Ishikawa (cell line): ENCODE data around the gene CBX1.

Source experiments
- CEBPB ChIP-seq: IDR thresholded peaks from 2 replicates; pipeline ENCODE4 v1.6.1; 2012
- CREB1 ChIP-seq: IDR thresholded peaks from 2 replicates; pipeline ENCODE4 v1.6.1; 2012; ENCODE audit warnings: low read depth
- EGR1 ChIP-seq: IDR thresholded peaks from 2 replicates; pipeline ENCODE4 v1.6.1; 2012
- EP300 ChIP-seq: IDR thresholded peaks from 2 replicates; pipeline ENCODE4 v1.6.1; 2012; ENCODE audit warnings: borderline replicate concordance
- FOXM1 ChIP-seq: IDR thresholded peaks from 2 replicates; pipeline ENCODE4 v1.6.1; 2012; ENCODE audit warnings: low read depth, borderline replicate concordance
- NFIC ChIP-seq: IDR thresholded peaks from 2 replicates; pipeline ENCODE4 v1.6.1; 2012
- RAD21 ChIP-seq: IDR thresholded peaks from 2 replicates; pipeline ENCODE4 v1.6.1; 2012; ENCODE audit warnings: low read depth
- TEAD4 ChIP-seq: IDR thresholded peaks from 2 replicates; pipeline ENCODE4 v1.6.1; 2012
- YY1 ChIP-seq: IDR thresholded peaks from 2 replicates; pipeline ENCODE4 v1.6.1; 2012; ENCODE audit warnings: low read depth
- ZBTB7A ChIP-seq: IDR thresholded peaks from 2 replicates; pipeline ENCODE4 v1.6.1; 2012; ENCODE audit warnings: low read depth
- TF ChIP-seq, protein P1 (sequence below): IDR thresholded peaks from 2 replicates; pipeline ENCODE4 v1.6.1; 2012; ENCODE audit warnings: low read depth, mild to moderate bottlenecking

DNA sequence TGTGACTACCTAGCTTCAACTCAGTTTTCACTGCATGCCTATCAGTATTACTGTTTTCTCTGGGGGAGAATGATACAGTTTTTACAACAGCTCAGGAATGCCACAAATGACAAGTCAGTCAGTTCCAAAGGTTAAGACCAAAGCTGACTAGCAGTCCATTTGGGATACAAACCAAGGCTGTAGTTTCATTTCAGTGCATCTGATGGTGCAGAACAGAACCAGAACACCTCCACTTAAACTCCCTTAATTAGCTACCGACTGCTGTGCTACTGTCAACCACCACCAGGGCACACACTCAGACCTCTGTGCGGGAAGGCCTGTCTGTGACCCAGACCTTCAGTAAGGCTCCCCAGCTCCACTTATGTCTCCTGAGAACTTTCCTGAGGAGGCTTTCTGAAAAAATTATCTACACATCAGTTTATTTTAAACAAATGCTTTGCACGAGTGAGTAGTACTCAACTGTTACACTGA lies 32.8 kb downstream of the CBX1 start:
- TF ChIP-seq FOXM1 (no peak), RAD21 (0 out of 2 replicates have a peak, but pooled peaks have one; percentile 5), NFIC (no peak), EP300 (no peak), CEBPB (no peak), ZBTB7A (no peak), TEAD4 (no peak), YY1 (no peak), EGR1 (no peak), CREB1 (no peak)
- TF ChIP-seq, protein P1, sequence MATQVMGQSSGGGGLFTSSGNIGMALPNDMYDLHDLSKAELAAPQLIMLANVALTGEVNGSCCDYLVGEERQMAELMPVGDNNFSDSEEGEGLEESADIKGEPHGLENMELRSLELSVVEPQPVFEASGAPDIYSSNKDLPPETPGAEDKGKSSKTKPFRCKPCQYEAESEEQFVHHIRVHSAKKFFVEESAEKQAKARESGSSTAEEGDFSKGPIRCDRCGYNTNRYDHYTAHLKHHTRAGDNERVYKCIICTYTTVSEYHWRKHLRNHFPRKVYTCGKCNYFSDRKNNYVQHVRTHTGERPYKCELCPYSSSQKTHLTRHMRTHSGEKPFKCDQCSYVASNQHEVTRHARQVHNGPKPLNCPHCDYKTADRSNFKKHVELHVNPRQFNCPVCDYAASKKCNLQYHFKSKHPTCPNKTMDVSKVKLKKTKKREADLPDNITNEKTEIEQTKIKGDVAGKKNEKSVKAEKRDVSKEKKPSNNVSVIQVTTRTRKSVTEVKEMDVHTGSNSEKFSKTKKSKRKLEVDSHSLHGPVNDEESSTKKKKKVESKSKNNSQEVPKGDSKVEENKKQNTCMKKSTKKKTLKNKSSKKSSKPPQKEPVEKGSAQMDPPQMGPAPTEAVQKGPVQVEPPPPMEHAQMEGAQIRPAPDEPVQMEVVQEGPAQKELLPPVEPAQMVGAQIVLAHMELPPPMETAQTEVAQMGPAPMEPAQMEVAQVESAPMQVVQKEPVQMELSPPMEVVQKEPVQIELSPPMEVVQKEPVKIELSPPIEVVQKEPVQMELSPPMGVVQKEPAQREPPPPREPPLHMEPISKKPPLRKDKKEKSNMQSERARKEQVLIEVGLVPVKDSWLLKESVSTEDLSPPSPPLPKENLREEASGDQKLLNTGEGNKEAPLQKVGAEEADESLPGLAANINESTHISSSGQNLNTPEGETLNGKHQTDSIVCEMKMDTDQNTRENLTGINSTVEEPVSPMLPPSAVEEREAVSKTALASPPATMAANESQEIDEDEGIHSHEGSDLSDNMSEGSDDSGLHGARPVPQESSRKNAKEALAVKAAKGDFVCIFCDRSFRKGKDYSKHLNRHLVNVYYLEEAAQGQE, result no peak
